HL-60/S4 (cell line): Measurements from ENCODE around the gene GNE.
"Not testable (repeated sequence)": the region's sequence is repeated elsewhere in the genome, so short reads cannot be mapped to it uniquely, and the experiment has no call there.

Experiments used
- in situ Hi-C: fragments of 300-500 bp; cut with MboI; formaldehyde crosslinking; loops from 2 replicates; pipeline ENCODE4 v1.14.3; 2022; ENCODE audit warnings: low sequenced_read_pairs

Gene GNE

GRCh38 chr9:36208521-36209253 is 49.6 kb downstream of the GNE start:
- in situ Hi-C loops: no loop called here

- in situ Hi-C loops: no loop called here
Measured at GRCh38 chr9:36207546-36208012, 50.7 kb downstream of the GNE start.

- in situ Hi-C loops: no loop called here
Measured at GRCh38 chr9:36207016-36207415, 51.2 kb downstream of the GNE start.

GRCh38 chr9:36204906-36205547 is 53.2 kb downstream of the GNE start:
- in situ Hi-C loops: no loop called here

DNA sequence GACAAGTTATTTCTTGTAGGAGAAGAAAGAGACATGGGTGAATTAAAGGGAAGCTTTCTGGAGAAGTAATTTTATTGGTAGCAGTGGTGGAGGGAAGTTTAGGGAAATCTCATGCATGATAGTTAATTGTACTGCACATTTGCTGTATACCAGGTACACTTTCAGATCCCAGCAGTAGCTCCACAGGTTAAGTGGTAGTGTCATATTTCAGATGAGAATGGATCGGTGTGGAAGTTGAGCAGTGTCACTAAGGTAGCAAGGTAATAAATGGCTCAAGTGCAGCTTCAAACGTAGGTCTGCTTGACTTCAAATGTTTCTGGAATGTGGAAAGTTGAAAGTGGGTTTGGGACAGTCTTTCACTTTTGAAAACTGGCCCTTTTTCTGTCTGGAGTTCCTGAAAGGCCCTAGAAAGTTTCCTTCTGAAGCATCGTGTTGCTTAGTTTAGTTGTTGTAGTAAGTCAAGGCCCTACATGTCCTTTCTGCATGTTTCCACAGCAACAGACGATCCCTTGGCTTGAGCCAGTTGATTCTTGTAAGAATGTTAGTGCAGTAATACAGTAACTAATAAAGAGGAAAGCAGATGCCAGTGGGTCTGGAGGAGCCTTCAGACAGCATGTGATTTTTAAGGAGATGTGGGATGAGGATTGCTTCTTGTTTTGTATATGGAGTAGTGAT is 63.8 kb downstream of the GNE start:
- in situ Hi-C loops: no loop called here

DNA sequence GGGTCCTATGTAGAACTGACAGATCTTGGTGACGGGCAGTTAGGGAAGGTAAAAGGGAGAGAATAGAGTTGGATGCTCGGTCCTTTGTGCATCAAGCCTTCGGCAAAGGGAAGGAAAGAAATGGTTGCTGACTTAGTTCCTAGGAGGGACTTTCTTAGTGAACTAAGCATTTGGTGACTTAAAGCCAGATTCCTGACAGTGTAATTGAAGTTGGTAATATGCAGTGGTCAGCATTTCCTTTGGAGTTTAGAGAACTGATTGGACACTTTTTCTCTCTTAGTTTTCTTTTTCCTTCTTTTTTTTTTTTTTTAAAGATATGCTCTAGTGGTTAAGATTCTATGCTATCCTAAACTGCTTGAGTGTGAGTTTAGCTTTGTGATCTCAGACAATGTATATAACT is 65.2 kb downstream of the GNE start:
- in situ Hi-C loops: no loop called here

- in situ Hi-C loops: no loop called here
Measured at GRCh38 chr9:36192196-36192595, 66.1 kb downstream of the GNE start.

GRCh38 chr9:36191686-36192085 is 66.6 kb downstream of the GNE start:
- in situ Hi-C loops: no loop called here

DNA sequence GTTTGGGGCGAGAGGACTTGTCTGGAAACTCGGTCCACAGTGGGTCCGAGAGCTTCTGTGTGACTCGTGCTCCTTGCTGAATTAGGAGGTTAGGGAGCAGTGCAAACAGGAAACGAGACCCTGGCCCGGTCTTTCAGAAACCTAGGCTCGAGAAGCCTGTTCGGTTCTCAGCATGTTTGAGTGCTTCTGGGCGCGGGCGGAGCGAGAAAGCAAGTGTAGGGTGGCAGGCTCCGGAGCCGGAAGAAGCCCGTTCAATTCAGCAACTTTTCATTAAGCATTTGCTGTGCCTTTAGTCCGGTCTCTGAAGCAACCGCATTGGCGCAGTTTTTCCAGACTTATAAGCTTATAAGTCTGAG is 67.0 kb downstream of the GNE start:
- in situ Hi-C loops: no loop called here

- in situ Hi-C loops: no loop called here
Measured at GRCh38 chr9:36190388-36191289, 67.6 kb downstream of the GNE start, which contains the start of gene CLTA. Gene CLTA, plus strand, starts transcription at chr9:36190921. Its CDS starts 136 bp downstream, at chr9:36191057.

GRCh38 chr9:36189976-36190375 is 68.3 kb downstream of the GNE start:
- in situ Hi-C loops: no loop called here

GRCh38 chr9:36188212-36188611 is 70.0 kb downstream of the GNE start:
- in situ Hi-C loops: no loop called here

- in situ Hi-C loops: no loop called here
Measured at GRCh38 chr9:36187414-36187813, 70.8 kb downstream of the GNE start.

DNA sequence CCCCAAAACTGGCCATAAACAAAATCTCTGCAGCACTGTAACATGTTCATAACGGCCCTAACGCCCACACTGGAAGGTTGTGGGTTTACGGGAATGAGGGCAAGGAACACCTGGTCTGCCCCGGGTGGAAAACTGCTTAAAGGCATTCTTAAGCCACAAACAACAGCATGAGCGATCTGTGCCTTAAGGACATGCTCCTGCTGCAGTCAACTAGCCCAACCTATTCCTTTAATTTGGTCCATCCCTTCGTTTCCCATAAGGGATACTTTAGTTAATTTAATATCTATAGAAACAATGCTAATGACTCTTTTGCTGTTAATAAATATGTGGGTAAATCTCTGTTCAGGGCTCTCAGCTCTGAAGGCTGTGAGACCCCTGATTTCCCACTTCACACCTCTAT is 78.0 kb downstream of the GNE start:
- in situ Hi-C loops: not testable (repeated sequence)

DNA sequence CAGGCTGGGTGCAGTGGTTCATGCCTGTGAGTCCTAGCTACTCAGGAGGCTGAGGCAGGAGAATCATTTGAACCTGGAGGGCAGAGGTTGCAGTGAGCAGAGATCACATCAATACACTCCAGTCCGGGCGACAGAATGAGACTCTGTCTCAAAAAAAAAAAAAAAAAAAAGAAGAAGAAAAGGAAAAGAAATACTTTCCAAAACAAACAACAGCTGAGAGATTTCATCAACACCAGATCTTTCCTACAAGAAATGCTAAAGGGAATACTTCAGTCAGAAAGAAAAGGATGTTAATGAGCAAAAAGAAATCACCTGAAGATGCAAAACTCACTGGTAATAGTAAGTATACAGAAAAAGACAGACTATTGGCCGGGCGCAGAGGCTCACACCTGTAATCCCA is 80.7 kb downstream of the GNE start:
- in situ Hi-C loops: no loop called here

DNA sequence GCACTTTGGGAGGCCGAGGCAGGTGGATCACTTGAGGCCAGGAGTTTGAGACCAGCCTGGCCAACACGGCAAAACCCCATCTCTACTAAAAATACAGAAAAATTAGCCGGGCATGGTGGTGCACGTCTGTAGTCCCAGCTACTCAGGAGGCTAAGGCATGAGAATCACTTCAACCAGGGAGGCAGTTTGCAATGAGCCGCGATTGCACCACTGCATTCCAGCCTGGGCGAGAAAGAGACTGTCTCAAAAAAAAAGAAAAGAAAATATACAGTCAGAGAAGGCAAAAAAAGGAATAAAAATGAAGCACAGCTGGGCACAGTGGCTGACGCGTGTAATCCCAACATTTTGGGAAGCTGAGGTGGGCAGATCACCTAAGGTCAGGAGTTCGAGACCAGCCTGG is 81.8 kb downstream of the GNE start:
- in situ Hi-C loops: not testable (repeated sequence)

DNA sequence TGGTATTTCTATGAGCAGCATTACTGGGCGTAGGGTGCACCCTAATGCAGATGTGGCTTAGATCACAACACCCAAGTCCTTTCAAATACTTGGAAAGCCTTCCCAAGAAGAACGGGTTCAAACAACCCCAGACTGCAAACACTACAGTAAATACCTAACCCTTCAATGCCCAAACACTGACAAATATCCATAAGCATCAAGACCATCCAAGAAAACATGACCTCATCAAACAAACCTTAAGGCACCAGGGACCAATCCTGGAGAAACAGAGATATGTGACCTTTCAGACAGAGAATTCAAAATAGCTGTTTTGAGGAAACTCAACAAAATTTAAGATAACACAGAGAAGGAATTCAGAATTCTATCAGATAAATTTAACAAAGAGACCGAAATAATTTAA is 83.0 kb downstream of the GNE start:
- in situ Hi-C loops: not testable (repeated sequence)

DNA sequence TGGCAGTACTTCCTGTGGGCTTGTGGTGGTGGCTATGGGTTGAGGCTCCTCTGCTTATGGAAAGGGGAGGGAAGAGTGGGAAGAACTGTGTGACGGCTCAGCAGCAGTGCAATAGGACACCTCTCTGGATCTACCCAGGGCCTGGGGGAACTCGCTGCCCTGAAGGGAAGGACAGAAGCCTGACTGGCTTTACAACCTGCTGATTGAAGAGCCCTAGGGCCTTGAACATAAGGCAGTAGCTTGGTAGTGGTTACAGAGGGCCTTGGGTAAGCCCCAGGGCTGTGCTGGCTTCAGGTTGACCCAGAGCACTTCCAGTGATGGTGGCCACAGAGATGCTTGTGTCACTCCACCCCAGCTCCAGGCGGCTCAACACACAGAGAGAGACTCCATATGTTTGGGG is 83.5 kb downstream of the GNE start:
- in situ Hi-C loops: no loop called here

DNA sequence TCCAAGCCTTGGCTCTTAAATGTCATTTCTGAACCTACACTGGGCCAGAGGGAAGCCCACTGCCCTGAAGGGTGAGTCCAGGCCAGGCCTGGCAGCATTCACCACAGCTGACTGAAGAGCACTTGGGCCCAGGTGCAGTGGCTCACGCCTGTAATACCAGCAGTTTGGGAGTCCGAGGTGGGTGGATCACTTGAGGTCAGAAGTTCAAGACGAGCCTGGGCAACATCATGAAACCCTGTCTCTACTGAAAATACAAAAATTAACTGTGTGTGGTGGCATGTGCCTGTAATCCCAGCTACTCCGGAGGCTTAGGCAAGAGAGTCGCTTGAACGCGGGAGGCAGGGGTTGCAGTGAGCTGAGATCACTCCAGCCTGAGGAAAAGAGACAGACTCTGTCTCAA is 84.0 kb downstream of the GNE start:
- in situ Hi-C loops: no loop called here

DNA sequence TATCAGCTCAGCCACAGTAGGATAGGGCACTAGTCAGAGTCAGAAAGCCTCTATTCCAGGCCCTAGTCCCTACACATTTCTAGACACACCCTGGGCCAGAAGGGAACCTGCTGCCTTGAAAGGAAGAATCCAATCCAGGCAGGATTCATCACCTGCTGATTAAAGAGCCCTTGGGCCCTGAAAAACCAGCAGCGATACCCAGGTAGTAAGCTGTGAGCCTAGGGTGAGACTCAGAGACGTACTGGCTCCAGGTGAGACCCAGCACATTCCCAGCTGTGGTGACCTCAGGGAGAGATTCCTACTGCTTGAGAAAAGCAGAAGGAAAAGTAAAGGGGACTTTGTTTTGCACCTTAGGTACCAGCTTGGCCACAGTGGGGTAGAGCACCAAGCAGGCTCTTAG is 84.4 kb downstream of the GNE start:
- in situ Hi-C loops: no loop called here

- in situ Hi-C loops: no loop called here
Measured at GRCh38 chr9:36170531-36170930, 87.7 kb downstream of the GNE start.
